Erythroblast (primary cell): ENCODE measurements around the gene MBD5.

Experiments
- DNase-seq, 2 experiments: peaks; one replicate each; lab custom pipeline; 2025; lab: John Stamatoyannopoulos, UW
- GATA1 ChIP-seq: IDR thresholded peaks from 2 replicates; pipeline ENCODE4 v1.6.1; 2011; ENCODE audit warnings: low read depth, mild to moderate bottlenecking, control low read depth, low read length, moderate library complexity
- POLR2A ChIP-seq: IDR thresholded peaks from 2 replicates; pipeline ENCODE4 v1.6.1; 2011; ENCODE audit warnings: mild to moderate bottlenecking, low read length

Gene MBD5

DNA sequence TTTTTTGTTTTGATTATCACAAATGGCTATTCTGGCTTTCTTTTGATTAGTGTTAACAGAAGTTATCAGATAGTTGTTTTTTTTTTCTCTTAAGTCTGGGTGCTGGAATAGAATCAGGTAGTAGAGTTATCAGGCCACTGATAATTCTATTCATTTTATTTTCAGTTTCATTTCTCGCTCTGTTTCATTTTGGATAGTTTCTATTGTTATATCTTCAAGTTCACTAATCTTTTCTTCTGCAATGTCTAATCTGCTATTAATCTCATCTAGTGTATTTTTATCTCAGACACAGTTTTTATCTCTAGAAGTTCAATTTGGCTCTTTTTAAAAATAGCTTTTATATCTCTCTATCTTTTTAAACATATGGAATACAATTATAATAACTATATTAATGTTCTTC lies 381.9 kb downstream of the MBD5 start:
- DNase-seq = no peak
- TF ChIP-seq GATA1 (no peak), POLR2A (no peak)

DNA sequence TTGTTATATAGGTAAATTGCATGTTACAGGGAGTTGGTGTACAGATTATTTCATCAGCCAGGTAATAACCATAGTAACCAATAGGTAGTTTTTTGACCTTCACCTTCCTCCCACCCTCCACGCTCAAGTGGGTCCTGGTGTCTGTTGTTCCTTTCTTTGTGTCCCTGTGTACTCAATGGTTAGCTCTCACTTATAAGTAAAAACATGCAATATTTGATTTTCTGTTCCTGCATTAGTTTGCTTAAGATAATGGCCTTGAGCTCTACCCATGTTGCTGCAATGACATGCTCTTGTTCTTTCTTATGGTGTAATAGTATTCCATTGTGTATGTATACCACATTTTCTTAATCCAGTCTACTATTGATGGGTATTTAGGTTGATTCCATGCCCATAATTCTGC lies 390.0 kb downstream of the MBD5 start:
- TF ChIP-seq POLR2A (no peak), GATA1 (no peak)
- no peak for DNase-seq

DNA sequence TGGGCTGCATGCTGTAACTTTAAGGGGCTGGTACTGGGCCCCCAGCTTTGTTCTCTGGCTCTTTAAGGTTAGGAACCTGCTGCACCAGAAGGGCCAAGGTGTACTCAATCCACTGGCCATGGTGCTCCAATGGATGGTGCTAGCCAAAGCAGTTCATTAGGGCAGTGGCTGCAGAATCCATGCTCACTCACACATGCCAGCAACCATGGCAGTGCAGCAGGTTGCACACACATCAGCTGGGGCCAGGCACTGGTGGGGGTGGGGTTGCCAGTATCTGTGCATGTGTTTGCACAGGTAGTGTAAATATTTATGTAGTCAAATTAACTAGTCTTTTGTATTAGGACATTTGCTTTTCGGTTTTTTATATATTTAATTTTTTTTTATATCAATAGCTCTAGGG lies 395.4 kb downstream of the MBD5 start:
- TF ChIP-seq GATA1 (no peak), POLR2A (no peak)
- DNase-seq = no peak

DNA sequence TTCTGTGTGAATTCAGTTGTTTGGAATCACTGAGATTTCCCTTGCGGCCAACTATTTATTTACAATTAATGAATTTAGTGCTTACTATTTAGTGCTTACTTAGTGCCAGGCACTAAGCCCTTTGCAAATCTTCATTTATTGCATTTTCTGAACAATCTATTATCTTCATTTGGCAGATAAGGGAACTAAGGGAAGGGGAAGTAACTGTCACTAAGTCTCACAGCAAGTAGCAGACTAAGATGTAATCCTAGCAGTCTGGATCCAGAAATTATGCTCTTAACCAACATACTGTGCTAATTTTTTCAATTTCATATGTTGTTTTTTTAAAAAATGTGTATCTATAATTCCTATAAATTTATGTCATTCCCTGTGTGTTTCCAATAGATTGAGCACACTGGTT lies 409.2 kb downstream of the MBD5 start:
- TF ChIP-seq POLR2A (no peak), GATA1 (no peak)
- peak in 1 of 2 experiments; percentile 5 for DNase-seq

DNA sequence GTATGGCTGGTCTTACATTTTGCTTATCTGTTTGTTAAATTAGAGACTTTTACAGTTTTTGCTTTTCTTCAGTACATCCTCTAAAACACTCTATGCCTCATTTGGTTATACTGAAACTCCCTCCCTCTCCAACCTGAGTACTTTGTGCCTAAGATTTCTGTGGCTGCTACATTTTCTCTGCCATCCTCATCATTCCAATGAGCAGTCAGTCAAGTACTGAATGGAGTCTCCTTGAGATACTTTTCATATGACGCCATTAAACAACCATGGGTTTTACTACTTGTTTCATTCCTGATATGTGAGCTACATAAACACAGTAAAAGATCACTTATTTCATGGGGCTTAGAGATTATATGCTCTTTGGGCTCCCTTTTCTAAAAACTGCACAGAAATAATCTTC lies 427.0 kb downstream of the MBD5 start:
- DNase-seq = no peak
- no peak for TF ChIP-seq GATA1

DNA sequence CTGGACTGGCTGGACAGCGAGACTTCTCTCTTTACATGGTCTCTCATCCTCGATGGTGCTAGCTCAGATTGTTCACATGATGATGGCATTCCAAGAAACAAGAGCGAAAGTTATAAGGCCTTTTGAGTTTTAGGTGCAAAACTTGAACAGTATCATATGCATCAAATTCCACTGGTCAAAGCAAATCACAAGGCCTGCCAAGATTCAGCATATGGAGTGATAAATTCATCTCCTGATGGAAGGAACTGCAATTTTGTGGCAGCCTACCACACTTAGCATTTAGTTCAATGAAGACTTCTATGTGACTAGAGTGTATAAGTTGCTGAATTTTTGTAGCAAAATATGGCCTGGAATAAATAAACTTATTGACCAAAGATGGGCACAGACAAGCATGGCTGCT lies 429.6 kb downstream of the MBD5 start:
- DNase-seq = no peak

DNA sequence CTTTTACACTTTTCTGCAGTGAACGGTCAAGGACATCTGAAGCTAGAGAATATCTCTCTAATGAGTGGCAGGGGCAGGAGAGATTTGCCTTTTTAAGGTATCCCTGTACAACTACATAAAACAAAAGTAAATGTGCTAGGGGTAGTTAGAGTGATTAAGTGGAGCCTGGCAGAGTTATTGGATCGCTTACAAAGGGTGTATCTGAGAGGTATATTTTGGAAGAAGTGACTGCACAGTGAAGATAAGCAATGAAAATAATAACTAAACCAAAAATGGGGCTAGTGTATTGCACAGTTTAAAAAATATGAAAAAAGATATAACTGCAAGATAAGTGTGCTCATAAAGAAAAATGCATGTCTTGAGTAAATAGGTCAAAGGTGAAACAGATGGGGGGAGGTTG lies 430.2 kb downstream of the MBD5 start:
- TF ChIP-seq GATA1 = no peak
- no peak for TF ChIP-seq POLR2A
- peak; percentile 64 to 88 for DNase-seq

More for the DNA sequence above, 429.6 kb downstream of the MBD5 start:
- TF ChIP-seq POLR2A = no peak
- no peak for TF ChIP-seq GATA1

DNA sequence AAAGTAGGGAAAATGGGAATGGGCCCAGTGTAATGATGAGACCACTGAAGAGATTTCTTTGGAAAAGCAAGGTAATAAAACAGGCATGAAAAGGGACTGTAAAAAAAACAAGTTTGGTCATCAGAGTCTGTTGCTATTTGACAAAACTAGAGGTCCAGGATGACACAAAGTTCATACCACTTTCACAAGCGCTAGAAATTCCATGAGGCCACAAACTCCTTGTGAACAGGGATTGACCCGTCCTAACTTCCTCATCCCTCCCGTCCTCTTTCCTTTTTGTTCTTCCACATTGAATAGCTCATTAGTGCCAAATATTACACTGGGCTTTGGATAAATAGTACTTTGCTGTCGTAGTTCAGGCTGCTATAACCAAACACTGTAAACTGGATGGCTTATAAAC lies 434.9 kb downstream of the MBD5 start:
- DNase-seq = no peak
- TF ChIP-seq POLR2A (no peak), GATA1 (no peak)

DNA sequence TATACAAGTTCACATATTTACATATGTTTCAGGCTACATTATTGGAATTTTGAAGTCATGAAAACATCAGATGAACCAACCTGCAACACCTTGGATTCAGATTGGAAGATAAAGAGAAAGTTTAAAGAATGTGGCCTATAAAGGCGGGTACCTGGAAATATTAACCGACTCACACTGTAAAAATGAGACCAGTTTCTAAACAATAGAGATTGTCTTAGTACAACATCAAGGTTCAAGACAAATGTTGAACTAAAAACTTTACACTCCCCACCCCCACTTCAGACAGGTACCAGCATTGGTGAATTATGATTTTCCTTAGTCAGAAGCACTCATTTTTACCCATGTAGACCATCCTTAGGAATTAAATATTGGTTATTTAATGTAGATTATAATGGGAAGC lies 437.3 kb downstream of the MBD5 start:
- no peak for DNase-seq
- TF ChIP-seq POLR2A = no peak
- no peak for TF ChIP-seq GATA1

DNA sequence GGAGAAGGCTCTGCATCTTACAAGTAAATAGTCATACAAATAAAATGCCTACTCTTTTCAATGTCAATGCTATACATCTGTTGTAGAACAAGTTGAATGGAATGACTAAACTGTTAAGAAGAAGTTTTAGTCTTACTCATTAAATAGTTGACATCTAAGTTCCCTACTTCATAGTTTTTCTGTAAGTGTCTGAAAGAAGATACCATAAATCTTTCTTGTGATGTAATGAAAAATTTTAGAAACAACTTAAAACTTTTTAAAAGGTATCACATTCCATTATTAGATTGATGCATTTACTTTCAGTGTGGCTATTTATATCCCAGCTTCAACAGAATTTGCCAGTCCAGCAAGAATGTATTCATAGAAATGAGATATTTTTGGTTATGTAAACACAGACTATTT lies 438.5 kb downstream of the MBD5 start:
- TF ChIP-seq GATA1 (no peak), POLR2A (no peak)
- DNase-seq = no peak

DNA sequence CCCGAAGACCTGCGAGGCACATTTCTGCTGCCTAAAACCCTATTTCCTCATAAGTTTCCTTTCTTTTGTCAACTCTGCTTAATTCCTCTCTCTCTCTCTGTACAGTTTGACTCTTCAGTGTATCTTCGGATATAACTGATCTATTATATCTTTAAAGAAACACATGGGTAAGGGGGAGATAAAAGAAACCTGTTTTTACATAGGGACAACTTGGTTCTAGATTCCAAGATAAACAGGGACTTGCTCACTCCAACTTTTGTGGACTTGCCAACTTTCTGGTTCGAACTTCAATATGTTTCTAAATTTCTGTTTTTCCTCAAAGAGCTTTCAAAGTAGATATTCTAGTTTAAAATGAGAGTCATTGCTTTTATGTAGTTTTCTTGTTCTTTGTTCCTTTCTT lies 441.0 kb downstream of the MBD5 start:
- TF ChIP-seq POLR2A (no peak), GATA1 (peak; percentile 26)
- DNase-seq = peak; percentile 35 to 76

DNA sequence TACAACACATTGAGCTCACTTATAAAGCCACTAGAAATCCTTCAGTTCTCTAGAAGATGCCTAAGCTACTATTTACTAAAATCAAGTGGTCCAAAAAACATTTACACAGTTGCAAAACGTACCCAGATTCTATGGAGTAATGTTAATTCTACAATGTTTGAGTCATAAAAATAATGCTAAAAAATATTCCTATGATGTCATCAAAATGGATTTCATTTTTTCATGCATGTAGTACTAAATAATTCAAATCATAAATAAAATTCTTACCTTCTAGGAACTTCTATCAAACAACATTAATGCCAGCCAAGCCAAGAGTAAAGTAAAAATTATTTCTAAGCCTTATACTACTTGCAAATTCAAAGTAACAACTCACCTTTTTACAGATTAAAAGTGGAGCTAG lies 454.7 kb downstream of the MBD5 start:
- DNase-seq = no peak
- TF ChIP-seq GATA1 (no peak), POLR2A (no peak)

DNA sequence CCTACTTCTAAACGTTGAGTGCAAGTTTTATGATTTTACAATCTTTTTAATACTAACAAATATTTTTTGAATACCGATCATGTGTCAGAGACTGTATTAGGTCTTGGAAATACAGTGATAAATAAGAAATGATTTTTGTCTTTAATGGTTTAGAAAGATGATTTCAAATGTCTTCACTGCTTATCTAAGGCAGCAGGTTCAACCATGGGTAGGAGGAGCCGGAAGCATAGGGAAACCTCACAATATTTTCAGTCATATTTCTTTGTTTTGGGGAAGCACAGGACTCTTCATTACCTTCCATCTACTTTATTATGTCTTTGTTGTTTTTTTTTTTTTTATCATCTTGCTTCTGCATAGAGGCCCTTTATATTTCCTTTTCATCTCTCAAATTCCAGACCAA lies 458.5 kb downstream of the MBD5 start:
- TF ChIP-seq GATA1 = no peak
- no peak for TF ChIP-seq POLR2A
- DNase-seq = peak; percentile 35 to 45

DNA sequence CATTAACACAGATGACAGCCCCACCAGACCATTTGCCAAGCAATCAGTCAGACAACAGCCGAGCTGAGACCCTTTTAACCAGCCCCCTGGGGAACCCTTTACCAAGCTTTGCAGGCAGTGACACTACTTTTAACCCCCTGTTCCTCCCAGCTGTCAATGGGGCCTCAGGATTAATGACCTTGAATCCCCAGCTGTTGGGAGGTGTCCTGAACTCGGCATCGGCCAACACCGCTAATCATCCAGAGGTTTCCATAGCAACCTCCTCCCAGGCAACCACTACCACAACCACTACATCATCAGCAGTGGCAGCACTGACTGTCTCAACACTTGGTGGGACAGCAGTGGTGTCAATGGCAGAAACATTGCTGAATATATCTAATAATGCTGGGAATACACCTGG lies 462.8 kb downstream of the MBD5 start:
- no peak for DNase-seq
- TF ChIP-seq GATA1 (no peak), POLR2A (no peak)

DNA sequence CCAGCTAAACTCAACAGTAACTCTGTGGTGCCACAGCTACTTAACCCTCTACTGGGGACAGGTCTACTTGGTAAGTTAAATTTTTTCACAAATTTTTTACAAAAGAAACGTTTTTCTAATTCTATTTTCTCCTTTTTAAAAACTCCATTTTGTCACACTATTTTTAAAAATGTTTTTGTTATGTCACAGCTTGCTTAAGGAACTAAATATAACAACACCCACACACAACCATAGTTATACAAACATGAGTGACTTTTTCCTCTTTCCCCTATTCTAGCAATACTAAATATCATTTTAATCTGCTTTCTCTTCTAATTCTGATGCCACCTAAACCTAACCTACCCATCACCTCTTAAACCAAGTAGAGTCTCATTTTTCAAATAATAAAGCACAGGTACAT lies 463.2 kb downstream of the MBD5 start:
- no peak for TF ChIP-seq POLR2A
- no peak for TF ChIP-seq GATA1
- DNase-seq = no peak

DNA sequence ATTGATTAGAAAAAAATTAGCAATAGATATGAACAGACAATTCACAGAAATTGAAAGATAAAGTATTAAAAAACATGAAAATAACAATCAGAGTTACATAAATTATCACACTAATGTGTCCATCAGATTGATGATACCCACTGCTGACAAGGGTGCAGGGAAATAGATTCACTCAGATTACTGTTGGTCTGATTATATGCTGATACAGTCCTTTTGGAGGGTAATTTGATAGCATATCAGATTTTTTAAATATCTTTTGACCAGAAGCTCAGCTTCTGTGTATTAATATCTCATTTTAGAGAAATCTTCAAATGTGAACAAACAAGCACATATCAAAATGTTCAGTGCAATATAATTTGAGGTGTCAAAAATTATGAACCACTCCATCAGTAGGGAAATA lies 465.8 kb downstream of the MBD5 start:
- TF ChIP-seq GATA1 (no peak), POLR2A (no peak)
- no peak for DNase-seq
